Thymus (tissue), 11 donors: ENCODE results near the gene SLC16A2. TPM values are rescaled to one million over a fixed set of nuclear protein-coding genes. Genes with fewer than 3 reads are reported as not detected.

Source experiments
- DNase-seq, 9 donors: peaks; one replicate each; pipeline ENCODE4 v3.0.0-alpha.2; 2013; ENCODE audit warnings: low spot score in 9 of 9, low read depth in 6 of 9, missing footprints in 1 of 9
- H3K27ac ChIP-seq, 2 donors: one replicate each; pipeline ENCODE4 v1.5.1; 2013; ENCODE audit warnings: control low read depth in 1 of 2, low read depth in 1 of 2, low read length in 1 of 2, mild to moderate bottlenecking in 1 of 2, moderate library complexity in 1 of 2
- H3K27me3 ChIP-seq, 2 donors: one replicate each; pipeline ENCODE4 v1.5.1; 2013; ENCODE audit warnings: low read length in 1 of 2; ENCODE audit not compliant: control insufficient read depth in 2 of 2, insufficient read depth in 1 of 2
- H3K36me3 ChIP-seq, 2 donors: one replicate each; pipeline ENCODE4 v1.5.1; 2013; ENCODE audit warnings: low read length in 1 of 2, mild to moderate bottlenecking in 1 of 2, moderate library complexity in 1 of 2; ENCODE audit not compliant: control insufficient read depth in 2 of 2, insufficient read depth in 2 of 2
- H3K4me1 ChIP-seq, 2 donors: one replicate each; pipeline ENCODE4 v1.5.1; 2013; ENCODE audit warnings: low read length in 2 of 2; ENCODE audit not compliant: control insufficient read depth in 2 of 2, insufficient read depth in 2 of 2
- H3K4me3 ChIP-seq, 2 donors: one replicate each; pipeline ENCODE4 v1.5.1; 2013; ENCODE audit warnings: low read length in 2 of 2, control low read depth in 1 of 2, mild to moderate bottlenecking in 1 of 2
- H3K9me3 ChIP-seq, 2 donors: one replicate each; pipeline ENCODE4 v1.5.1; 2013; ENCODE audit warnings: low read length in 1 of 2, mild to moderate bottlenecking in 1 of 2; ENCODE audit not compliant: control insufficient read depth in 2 of 2, insufficient read depth in 1 of 2
- WGBS: extraction: QIAGEN DNeasy Blood & Tissue Kit; methylation state at CpG from one replicate; pipeline ENCODE4 v1.1.7; 2013; 5-methylcytosine and 5-hydroxymethylcytosine counted together
- polyA plus RNA-seq: library from polyadenylated mRNA; stranded (reverse); fragments of 200-250 nt; gene quantifications from one replicate; pipeline ENCODE4 v1.2.3, GENCODE V29; 2013
- total RNA-seq: library from RNA; stranded (reverse); fragments of 120-200 nt; gene quantifications from one replicate; pipeline ENCODE4 v1.2.4, GENCODE V29; 2013
- donor health status: healthy.

The SLC16A2 gene
- total and polyA plus RNA-seq, 2 donors, result 0.85 to 2.4 TPM

- no peak for DNase-seq
- Histone ChIP-seq H3K9me3 (no peaks in the 10 kb centered on the region), H3K36me3 (no peaks in the 10 kb centered on the region), H3K27me3 (no peaks in the 10 kb centered on the region), H3K27ac (no peak overlapping the region), H3K4me3 (no peak overlapping the region), H3K4me1 (no peaks in the 10 kb centered on the region)
- WGBS, result 96% methylated on average over 1 of the region's 1 CpG
These were observed 13.0 kb upstream of the SLC16A2 start for GRCh38 chrX:74408304-74408703.

DNA sequence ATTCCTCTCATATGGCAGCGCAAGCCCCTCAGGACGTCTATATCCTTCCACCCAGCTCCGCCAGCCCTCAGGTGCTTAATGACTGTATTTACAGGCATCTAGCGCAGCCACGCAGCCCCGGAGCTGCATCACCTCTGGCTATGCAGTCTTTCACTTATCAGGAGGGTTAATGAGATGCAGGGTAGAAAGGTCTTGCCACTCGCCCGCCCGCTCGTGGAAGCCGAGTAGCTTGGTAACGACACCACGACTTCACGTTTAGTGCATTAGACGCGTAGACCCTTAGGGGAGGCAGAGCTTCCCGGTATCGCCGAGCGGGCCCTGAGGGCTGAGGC is 1.5 kb upstream of the SLC16A2 start:
- Histone ChIP-seq H3K27ac (no peak overlapping the region), H3K36me3 (no peaks in the 10 kb centered on the region), H3K27me3 (peaks cover 0 to 58% of the 10 kb centered on the region in 2 donors), H3K4me3 (peak overlapping the region in 1 of 2 donors; percentile 64), H3K4me1 (peaks cover 0 to 3% of the 10 kb centered on the region in 2 donors), H3K9me3 (no peaks in the 10 kb centered on the region)
- WGBS, result 3% methylated on average over 20 of the region's 20 CpGs
- no peak for DNase-seq

DNA sequence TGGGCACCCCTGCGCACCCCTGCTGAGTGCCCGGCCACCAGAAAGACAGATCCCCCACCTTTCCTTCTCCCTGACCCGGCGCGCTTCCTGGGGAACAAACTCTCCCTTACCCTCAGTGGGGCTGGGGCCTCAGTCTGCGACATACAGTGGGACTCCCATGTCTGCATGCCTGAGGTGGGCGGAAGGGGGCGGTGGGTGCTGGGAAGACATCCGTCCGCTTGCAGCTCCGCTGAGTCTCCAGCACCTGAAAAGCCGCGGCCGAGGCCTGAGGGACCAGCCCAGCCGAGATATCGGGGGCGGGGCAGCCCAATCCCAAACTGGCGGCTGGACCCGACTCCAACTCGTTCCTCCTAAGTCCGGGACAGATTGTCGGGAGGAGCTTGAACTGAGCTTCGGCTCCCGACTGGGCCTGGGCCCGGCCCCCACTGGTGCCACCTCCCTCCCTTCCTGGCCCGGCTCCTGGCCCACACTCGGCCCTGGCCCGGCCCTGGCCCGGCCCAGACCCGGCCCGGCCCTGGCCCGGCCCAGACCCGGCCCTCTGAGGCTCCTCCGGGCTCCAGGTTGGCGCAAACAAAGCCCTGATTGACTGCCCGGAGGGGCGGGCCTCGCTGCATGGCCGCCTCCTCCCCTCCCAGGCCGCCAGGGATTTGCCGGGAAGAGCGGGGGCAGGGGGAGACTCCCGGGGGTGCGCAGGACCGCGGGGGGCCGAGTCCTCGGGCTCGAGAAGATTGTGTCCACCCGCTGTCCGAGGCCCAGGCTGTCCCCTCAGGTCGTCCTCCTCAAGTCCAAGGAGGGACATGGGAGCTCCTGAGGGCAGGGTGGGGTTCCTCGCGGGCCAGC is 877 bp upstream of the SLC16A2 start:
- Histone ChIP-seq H3K27me3 (peaks cover 0 to 58% of the 10 kb centered on the region in 2 donors), H3K4me1 (peaks cover 0 to 3% of the 10 kb centered on the region in 2 donors)
- under 1% methylated on average over 54 of the region's 54 CpGs for WGBS

GRCh38 chrX:74421740-74422352 is 553 bp downstream of the SLC16A2 start:
- no peak overlapping the region for H3K27ac ChIP-seq
- H3K4me3 ChIP-seq, result peak overlapping the region in 1 of 2 donors; percentile 64
- H3K4me1 ChIP-seq, result peaks cover 0 to 3% of the 10 kb centered on the region in 2 donors
- no peak for DNase-seq
- H3K27me3 ChIP-seq, result peaks cover 0 to 60% of the 10 kb centered on the region in 2 donors
- no peaks in the 10 kb centered on the region for H3K36me3 ChIP-seq
- under 1% methylated on average over 46 of the region's 46 CpGs for WGBS
- no peaks in the 10 kb centered on the region for H3K9me3 ChIP-seq

More for the DNA sequence above, 877 bp upstream of the SLC16A2 start:
- no peaks in the 10 kb centered on the region for H3K9me3 ChIP-seq
- no peaks in the 10 kb centered on the region for H3K36me3 ChIP-seq
- peak overlapping the region in 1 of 2 donors; percentile 36 for H3K27ac ChIP-seq
- H3K4me3 ChIP-seq, result peak overlapping the region; percentile 20 to 64
- peak in 2 of 9 donors; percentile 5 to 38 for DNase-seq

DNA sequence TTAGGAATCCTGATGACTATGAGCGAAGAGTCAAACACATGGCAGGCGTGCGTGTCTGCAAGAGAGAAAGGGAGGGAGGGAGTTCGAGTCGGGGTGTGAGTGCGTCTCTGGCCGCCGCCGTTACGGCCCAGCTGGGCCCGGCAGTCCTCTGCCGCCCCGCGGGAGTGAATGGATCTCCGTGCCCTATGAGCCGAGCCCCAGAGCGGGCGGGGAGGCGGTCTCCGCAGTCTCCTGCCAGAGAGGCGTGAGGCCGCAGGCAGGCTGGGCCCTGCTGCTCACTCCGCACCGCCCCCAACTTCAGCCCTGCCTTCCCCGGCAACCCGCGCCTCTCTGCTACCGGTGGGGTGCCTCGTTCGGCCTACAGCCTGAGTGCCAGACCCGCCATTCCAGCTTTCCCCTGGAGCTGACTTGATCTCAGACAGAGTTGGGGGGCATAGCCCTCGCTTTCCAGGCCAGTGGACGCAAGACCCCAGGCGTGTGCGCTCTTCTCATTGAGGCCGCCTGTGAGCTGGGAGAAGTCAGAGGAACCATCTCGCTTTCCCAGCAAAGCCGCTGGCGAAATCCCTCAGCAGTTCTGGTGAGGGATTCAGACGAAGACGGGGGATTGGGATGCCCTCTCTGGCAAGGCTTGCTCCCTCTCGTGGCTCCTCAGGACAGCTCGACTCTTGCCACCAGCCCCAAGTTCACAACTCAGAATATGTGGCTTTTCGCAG is 1.4 kb downstream of the SLC16A2 start:
- no peak for DNase-seq
- 22% methylated on average over 43 of the region's 44 CpGs for WGBS
- Histone ChIP-seq H3K27me3 (peaks cover 0 to 60% of the 10 kb centered on the region in 2 donors), H3K9me3 (no peaks in the 10 kb centered on the region), H3K27ac (no peak overlapping the region), H3K36me3 (no peaks in the 10 kb centered on the region), H3K4me1 (peaks cover 0 to 3% of the 10 kb centered on the region in 2 donors), H3K4me3 (peak overlapping the region in 1 of 2 donors; percentile 64)

GRCh38 chrX:74423289-74423998 is 2.2 kb downstream of the SLC16A2 start:
- Histone ChIP-seq H3K9me3 (no peaks in the 10 kb centered on the region), H3K4me1 (peaks cover 0 to 3% of the 10 kb centered on the region in 2 donors), H3K27me3 (peaks cover 0 to 58% of the 10 kb centered on the region in 2 donors), H3K36me3 (no peaks in the 10 kb centered on the region), H3K4me3 (peak overlapping the region in 1 of 2 donors; percentile 64), H3K27ac (no peak overlapping the region)
- WGBS, result 92% methylated on average over 6 of the region's 6 CpGs
- no peak for DNase-seq

- Histone ChIP-seq H3K36me3 (no peaks in the 10 kb centered on the region), H3K27ac (no peak overlapping the region), H3K4me3 (no peak overlapping the region), H3K9me3 (no peaks in the 10 kb centered on the region), H3K27me3 (peaks cover 0 to 36% of the 10 kb centered on the region in 2 donors), H3K4me1 (no peaks in the 10 kb centered on the region)
- 95% methylated on average over 2 of the region's 2 CpGs for WGBS
- DNase-seq, result no peak
These were observed 4.8 kb downstream of the SLC16A2 start for GRCh38 chrX:74426071-74426470.

- Histone ChIP-seq H3K27me3 (peaks cover 0 to 31% of the 10 kb centered on the region in 2 donors), H3K36me3 (no peaks in the 10 kb centered on the region), H3K4me1 (no peaks in the 10 kb centered on the region), H3K9me3 (no peaks in the 10 kb centered on the region), H3K27ac (no peak overlapping the region), H3K4me3 (no peak overlapping the region)
- DNase-seq, result no peak
- 95% methylated on average over 2 of the region's 2 CpGs for WGBS
These were observed 5.3 kb downstream of the SLC16A2 start for GRCh38 chrX:74426615-74427014.
